CD8-positive, alpha-beta memory T cell (primary cell): ENCODE measurements around the gene MFSD6. TPM values are rescaled to one million over a fixed set of nuclear protein-coding genes. Genes with fewer than 3 reads are reported as not detected.

ENCODE experiments used
- CTCF ChIA-PET: fragments of 350-600 bp; sonication (Branson Sonifier 250); formaldehyde crosslinking; loops from one replicate; lab custom pipeline; 2021; ENCODE audit warnings: antibody characterized with exemption; lab: Charles Lee
- POLR2A ChIA-PET: fragments of 350-600 bp; sonication (Branson Sonifier 250); formaldehyde crosslinking; loops from one replicate; lab custom pipeline; 2021; ENCODE audit warnings: antibody characterized with exemption; lab: Charles Lee
- DNase-seq, 5 donors: peaks; one replicate each; pipeline versions ENCODE4 v3.0.0 to v3.0.0-alpha.2; 2020 to 2022; ENCODE audit warnings: mixed read lengths in 1 of 5
- H3K27ac ChIP-seq: one replicate; pipeline ENCODE4 v1.7.0; 2013; ENCODE audit warnings: low read depth, mild to moderate bottlenecking, low read length, moderate library complexity
- H3K27me3 ChIP-seq: 2 replicates; pipeline ENCODE4 v1.7.0; 2013; ENCODE audit warnings: low read length, mild to moderate bottlenecking; ENCODE audit not compliant: insufficient read depth, poor library complexity, severe bottlenecking
- H3K36me3 ChIP-seq: 2 replicates; pipeline ENCODE4 v1.7.0; 2013; ENCODE audit warnings: mild to moderate bottlenecking, low read length, moderate library complexity; ENCODE audit not compliant: insufficient read depth
- H3K4me1 ChIP-seq: 2 replicates; pipeline ENCODE4 v1.7.0; 2013; ENCODE audit warnings: mild to moderate bottlenecking, low read length, moderate library complexity; ENCODE audit not compliant: insufficient read depth
- H3K4me3 ChIP-seq: 2 replicates; pipeline ENCODE4 v1.7.0; 2013; ENCODE audit warnings: mild to moderate bottlenecking, low read length
- H3K9me3 ChIP-seq: 2 replicates; pipeline ENCODE4 v1.7.0; 2013; ENCODE audit warnings: mild to moderate bottlenecking, low read length
- H3K27ac Mint-ChIP-seq, 8 donors: one replicate each; pipeline ENCODE4 v1.8.0; 2020 to 2021; ENCODE audit warnings: mixed read lengths in 8 of 8, mild to moderate bottlenecking in 6 of 8, inconsistent platforms in 3 of 8, moderate library complexity in 3 of 8
- H3K27me3 Mint-ChIP-seq, 2 donors: one replicate each; pipeline ENCODE4 v1.8.0; 2020 to 2021; ENCODE audit warnings: mixed read lengths in 2 of 2, mild to moderate bottlenecking in 1 of 2, moderate library complexity in 1 of 2
- H3K36me3 Mint-ChIP-seq, 3 donors: one replicate each; pipeline ENCODE4 v1.8.0; 2020 to 2021; ENCODE audit warnings: mixed read lengths in 3 of 3, inconsistent platforms in 1 of 3, mild to moderate bottlenecking in 1 of 3
- H3K4me1 Mint-ChIP-seq, 3 donors: one replicate each; pipeline ENCODE4 v1.8.0; 2020 to 2021; ENCODE audit warnings: mixed read lengths in 3 of 3, inconsistent platforms in 1 of 3, mild to moderate bottlenecking in 1 of 3
- H3K4me3 Mint-ChIP-seq, 7 donors: one replicate each; pipeline ENCODE4 v1.8.0; 2020 to 2021; ENCODE audit warnings: mixed read lengths in 7 of 7, mild to moderate bottlenecking in 6 of 7, moderate library complexity in 4 of 7, inconsistent platforms in 2 of 7
- H3K9me3 Mint-ChIP-seq, 5 donors: one replicate each; pipeline ENCODE4 v1.8.0; 2020 to 2022; ENCODE audit warnings: mixed read lengths in 5 of 5, mild to moderate bottlenecking in 3 of 5, moderate library complexity in 2 of 5, inconsistent platforms in 1 of 5
- polyA plus RNA-seq: library from polyadenylated mRNA; unstranded; fragments of 300-500 nt; fragmentation: Illumina TruSeq; gene quantifications from one replicate; pipeline ENCODE4 v1.2.3, GENCODE V29; 2021
- total RNA-seq, 2 experiments: library from RNA; stranded (reverse); gene quantifications; one replicate each; pipeline ENCODE4 v1.2.3, GENCODE V29; 2021

The MFSD6 gene
- total and polyA plus RNA-seq, 3 experiments from 2014 or later: 31.8 to 65.7 (median 64.9) TPM

DNA sequence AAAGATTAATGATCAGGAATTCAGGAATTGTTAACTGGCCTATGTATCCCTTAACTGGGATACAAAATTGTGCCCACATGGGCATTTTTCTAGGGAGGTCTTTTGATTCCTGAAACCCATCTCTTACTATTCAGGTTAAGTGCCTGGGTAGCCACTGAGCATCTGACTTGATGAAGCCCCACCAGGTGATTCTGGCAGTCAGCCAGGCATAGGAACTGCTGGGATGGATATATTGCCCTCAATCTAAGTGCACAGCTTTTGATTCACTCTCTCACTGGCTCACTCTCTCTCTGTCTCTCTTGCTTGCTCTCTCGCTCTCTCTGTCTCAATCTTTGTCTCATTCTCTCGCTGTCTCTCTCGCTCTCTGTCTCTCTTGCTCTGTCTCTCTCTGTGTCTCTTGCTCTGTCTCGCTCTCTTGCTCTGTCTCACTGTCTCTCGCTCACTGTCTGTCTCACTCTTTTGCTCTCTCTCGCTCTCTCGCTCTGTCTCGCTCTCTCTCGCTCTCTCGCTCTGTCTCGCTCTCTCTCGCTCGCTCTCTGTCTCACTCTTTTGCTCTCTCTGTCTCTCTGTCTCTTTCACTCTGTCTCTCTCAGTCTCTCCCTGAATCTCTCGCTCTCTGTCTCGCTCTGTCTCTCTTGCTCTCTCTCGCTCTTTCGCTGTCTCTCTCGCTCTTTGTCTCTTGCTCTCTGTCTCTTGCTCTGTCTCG lies 42.5 kb upstream of the MFSD6 start:
- CTCF ChIA-PET: no interaction called here
- peaks cover 17 to 27% (median 25%) of the 10 kb centered on the region in 3 donors for H3K4me1 Mint-ChIP-seq

DNA sequence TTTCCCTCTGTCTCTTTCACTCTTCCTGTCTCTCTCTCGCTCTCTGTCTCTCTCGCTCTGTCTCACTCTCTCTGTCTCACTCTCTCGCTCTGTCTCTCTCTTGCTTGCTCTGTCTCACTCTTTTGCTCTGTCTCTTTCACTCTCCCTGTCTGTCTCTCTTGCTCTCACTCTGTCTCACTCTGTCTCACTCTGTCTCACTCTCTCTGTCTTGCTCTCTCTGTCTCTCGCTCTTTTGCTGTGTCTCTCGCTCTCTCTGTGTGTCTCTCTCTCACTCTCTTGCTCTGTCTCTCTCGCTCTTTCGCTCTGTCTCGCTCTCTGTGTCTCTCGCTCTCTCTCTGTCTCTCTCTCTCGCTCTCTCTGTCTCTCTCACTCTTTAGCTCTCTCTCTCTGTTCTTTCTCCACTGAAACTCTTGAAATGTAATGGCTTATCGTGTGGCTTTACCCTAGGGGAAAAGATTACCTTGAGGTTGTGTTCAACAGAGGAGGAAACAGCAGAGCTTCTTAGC lies 41.9 kb upstream of the MFSD6 start:
- no peaks in the 10 kb centered on the region for H3K27me3 ChIP-seq
- no peaks in the 10 kb centered on the region for H3K36me3 ChIP-seq
- peaks cover 4 to 45% (median 14%) of the 10 kb centered on the region in 3 donors for H3K36me3 Mint-ChIP-seq
- POLR2A ChIA-PET: no interaction called here
- no peak overlapping the region for H3K4me3 Mint-ChIP-seq
- CTCF ChIA-PET: no interaction called here
- peaks cover 5% of the 10 kb centered on the region for H3K4me1 ChIP-seq
- no peak overlapping the region for H3K4me3 ChIP-seq
- no peak overlapping the region for H3K27ac ChIP-seq
- no peak for DNase-seq
- H3K27ac Mint-ChIP-seq: no peak overlapping the region
- no peaks in the 10 kb centered on the region for H3K9me3 ChIP-seq
- no peaks in the 10 kb centered on the region for H3K27me3 Mint-ChIP-seq
- H3K9me3 Mint-ChIP-seq: no peaks in the 10 kb centered on the region
- H3K4me1 Mint-ChIP-seq: peaks cover 12 to 21% (median 19%) of the 10 kb centered on the region in 3 donors

More for the DNA sequence above, 42.5 kb upstream of the MFSD6 start:
- Mint-ChIP-seq H3K9me3 (no peaks in the 10 kb centered on the region), H3K27me3 (no peaks in the 10 kb centered on the region), H3K27ac (no peak overlapping the region), H3K4me3 (no peak overlapping the region), H3K36me3 (peaks cover under 1 to 38% (median 12%) of the 10 kb centered on the region in 3 donors)
- no peaks in the 10 kb centered on the region for H3K9me3 ChIP-seq
- DNase-seq: no peak
- H3K36me3 ChIP-seq: no peaks in the 10 kb centered on the region
- peaks cover 10% of the 10 kb centered on the region for H3K4me1 ChIP-seq
- POLR2A ChIA-PET: interaction anchor here (0.6 kb wide), 1 partner anchor 283 kb away, joined by 3 read pairs; the partner anchor contains the start of gene NAB1
- H3K4me3 ChIP-seq: no peak overlapping the region
- no peaks in the 10 kb centered on the region for H3K27me3 ChIP-seq
- H3K27ac ChIP-seq: no peak overlapping the region

DNA sequence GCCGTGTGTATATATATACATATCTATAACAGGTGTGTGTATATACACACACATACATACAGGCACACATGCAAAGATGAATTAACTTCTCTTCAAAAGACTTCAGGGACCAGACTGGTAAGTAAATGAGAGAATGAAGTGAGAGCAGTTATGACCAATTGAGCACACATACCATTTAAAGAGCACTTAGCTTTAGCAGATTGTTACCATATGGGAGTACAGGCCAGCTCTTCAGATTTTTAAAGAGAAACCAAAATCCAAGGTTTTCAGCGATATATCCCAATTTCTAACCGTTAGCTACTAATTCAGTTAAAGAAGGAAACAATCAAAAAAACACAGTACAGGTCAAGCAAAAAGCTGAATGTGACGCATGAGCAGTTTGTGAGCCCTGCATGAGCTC lies 41.1 kb upstream of the MFSD6 start:
- Histone ChIP-seq H3K27ac (no peak overlapping the region), H3K4me1 (no peaks in the 10 kb centered on the region), H3K9me3 (no peaks in the 10 kb centered on the region), H3K27me3 (no peaks in the 10 kb centered on the region), H3K4me3 (no peak overlapping the region), H3K36me3 (no peaks in the 10 kb centered on the region)
- no peak overlapping the region for H3K27ac Mint-ChIP-seq
- no peaks in the 10 kb centered on the region for H3K9me3 Mint-ChIP-seq
- no peak overlapping the region for H3K4me3 Mint-ChIP-seq
- no peak for DNase-seq
- POLR2A ChIA-PET: no interaction called here
- peaks cover 7 to 18% (median 13%) of the 10 kb centered on the region in 3 donors for H3K4me1 Mint-ChIP-seq
- CTCF ChIA-PET: interaction anchor here (1.0 kb wide), 1 partner anchor 48 kb away, joined by 4 read pairs; the partner anchor contains the start of gene HIBCH
- H3K27me3 Mint-ChIP-seq: no peaks in the 10 kb centered on the region
- H3K36me3 Mint-ChIP-seq: peaks cover 4 to 44% (median 14%) of the 10 kb centered on the region in 3 donors

DNA sequence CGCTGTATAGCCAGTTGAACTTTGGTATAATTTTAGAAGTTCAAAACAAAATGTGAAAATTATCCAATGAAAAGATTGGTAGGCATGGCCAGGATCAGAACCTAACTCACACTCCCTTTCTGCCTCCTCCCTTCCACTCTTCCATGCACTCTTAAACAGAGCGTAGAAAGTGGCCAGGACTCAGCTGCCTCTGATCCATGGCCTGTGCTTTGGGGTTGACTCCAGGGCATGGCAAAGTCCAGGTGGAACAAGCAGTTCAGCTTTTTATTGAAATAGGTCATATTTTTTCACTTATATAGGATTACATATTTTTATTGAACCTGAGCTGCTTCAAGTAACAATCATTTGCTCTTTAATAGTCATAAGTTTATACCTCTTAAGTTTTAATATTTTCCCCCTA lies 38.5 kb upstream of the MFSD6 start:
- no peak for DNase-seq
- Mint-ChIP-seq H3K27me3 (no peaks in the 10 kb centered on the region), H3K9me3 (no peaks in the 10 kb centered on the region), H3K4me3 (no peak overlapping the region), H3K36me3 (peaks cover 4 to 40% (median 11%) of the 10 kb centered on the region in 3 donors), H3K27ac (no peak overlapping the region), H3K4me1 (peaks cover 0 to 6% (median 0%) of the 10 kb centered on the region in 3 donors)
- Histone ChIP-seq H3K4me1 (no peaks in the 10 kb centered on the region), H3K36me3 (no peaks in the 10 kb centered on the region), H3K27me3 (no peaks in the 10 kb centered on the region), H3K27ac (no peak overlapping the region), H3K9me3 (no peaks in the 10 kb centered on the region), H3K4me3 (no peak overlapping the region)
- ChIA-PET POLR2A (interaction anchor here (0.6 kb wide), 1 partner anchor 1501 kb away, joined by 4 read pairs; no protein-coding TSS in a partner anchor), CTCF (no interaction called here)

GRCh38 chr2:190376083-190376482 lies 32.1 kb upstream of the MFSD6 start:
- POLR2A ChIA-PET: no interaction called here
- peaks cover 0 to 6% (median 0%) of the 10 kb centered on the region in 3 donors for H3K4me1 Mint-ChIP-seq
- no peak overlapping the region for H3K4me3 Mint-ChIP-seq
- no peaks in the 10 kb centered on the region for H3K36me3 ChIP-seq
- no peaks in the 10 kb centered on the region for H3K9me3 ChIP-seq
- H3K27ac ChIP-seq: no peak overlapping the region
- peaks cover 3 to 4% of the 10 kb centered on the region in 2 donors for H3K27me3 Mint-ChIP-seq
- H3K36me3 Mint-ChIP-seq: peaks cover 0 to 3% (median under 1%) of the 10 kb centered on the region in 3 donors
- H3K27me3 ChIP-seq: no peaks in the 10 kb centered on the region
- no peak for DNase-seq
- no peak overlapping the region for H3K27ac Mint-ChIP-seq
- no peaks in the 10 kb centered on the region for H3K4me1 ChIP-seq
- no peaks in the 10 kb centered on the region for H3K9me3 Mint-ChIP-seq
- H3K4me3 ChIP-seq: no peak overlapping the region
- CTCF ChIA-PET: interaction anchor here (0.9 to 1.1 kb wide), 2 partner anchors 37 to 304 kb away, joined by 3 read pairs; no protein-coding TSS in a partner anchor

GRCh38 chr2:190376591-190377245 lies 31.4 kb upstream of the MFSD6 start:
- Mint-ChIP-seq H3K9me3 (no peaks in the 10 kb centered on the region), H3K4me1 (peaks cover 0 to 6% (median 0%) of the 10 kb centered on the region in 3 donors), H3K27me3 (peaks cover 3 to 4% of the 10 kb centered on the region in 2 donors), H3K27ac (no peak overlapping the region), H3K4me3 (no peak overlapping the region), H3K36me3 (no peaks in the 10 kb centered on the region)
- H3K9me3 ChIP-seq: no peaks in the 10 kb centered on the region
- H3K4me3 ChIP-seq: no peak overlapping the region
- no peak overlapping the region for H3K27ac ChIP-seq
- POLR2A ChIA-PET: no interaction called here
- CTCF ChIA-PET: interaction anchor here (0.9 to 1.1 kb wide), 2 partner anchors 36 to 303 kb away, joined by 3 read pairs; no protein-coding TSS in a partner anchor
- no peak for DNase-seq
- H3K27me3 ChIP-seq: no peaks in the 10 kb centered on the region
- H3K36me3 ChIP-seq: no peaks in the 10 kb centered on the region
- H3K4me1 ChIP-seq: no peaks in the 10 kb centered on the region

GRCh38 chr2:190378880-190379237 lies 29.3 kb upstream of the MFSD6 start:
- Histone ChIP-seq H3K9me3 (no peaks in the 10 kb centered on the region), H3K4me3 (no peak overlapping the region), H3K36me3 (no peaks in the 10 kb centered on the region), H3K27ac (no peak overlapping the region), H3K27me3 (no peaks in the 10 kb centered on the region), H3K4me1 (no peaks in the 10 kb centered on the region)
- no peak for DNase-seq
- Mint-ChIP-seq H3K9me3 (no peaks in the 10 kb centered on the region), H3K27ac (no peak overlapping the region), H3K36me3 (no peaks in the 10 kb centered on the region), H3K27me3 (peaks cover 3 to 4% of the 10 kb centered on the region in 2 donors), H3K4me1 (peaks cover 0 to 5% (median 0%) of the 10 kb centered on the region in 3 donors), H3K4me3 (no peak overlapping the region)
- CTCF ChIA-PET: no interaction called here
- POLR2A ChIA-PET: no interaction called here
